ENCODE results near the gene GPR132. TPM values are rescaled to one million over a fixed set of nuclear protein-coding genes. Genes with fewer than 3 reads are reported as not detected.

Gene GPR132
- total and polyA plus RNA-seq, 2 of the 8 experiments (the other 6 are each of a cell fraction or from before 2014, with no cell fraction given): 0.11 TPM; not detected in 1

GRCh38 chr14:105025429-105025828, 39.8 kb downstream of the GPR132 start:
- no peak overlapping the region for H3K27ac ChIP-seq (ENCODE audit: low read depth, low read length)
- H3K4me1 ChIP-seq (replicated peaks in 1 of 4; ENCODE audit: control insufficient read depth in 3 of 4, insufficient read depth in 4 of 4, low read length in 3 of 4): peaks cover 0 to 1% (median 0%) of the 10 kb centered on the region in 4 experiments; a peak in 1 of 7 replicates
- 86% methylated on average over 6 of the region's 6 CpGs; no CpG with 5 or more reads in 1 of the 2 experiments for WGBS, 2 experiments (ENCODE audit: extremely low coverage in 1 of 2, insufficient coverage in 1 of 2, insufficient read length in 1 of 2, insufficient replicate concordance in 2 of 2, low coverage in 1 of 2, low lambda C conversion rate in 2 of 2, missing lambda C conversion rate in 1 of 2)
- peaks cover 5% of the 10 kb centered on the region; the same call in 1 of the 2 replicates for H3K23me2 ChIP-seq (ENCODE audit: low read depth, low read length)
- H3K4me2 ChIP-seq (ENCODE audit: insufficient read depth in 1 of 2, low read depth in 2 of 2, low read length in 2 of 2): no peak overlapping the region
- no peak overlapping the region for H2AFZ ChIP-seq (ENCODE audit: low read length)
- ChIA-PET POLR2A (ENCODE audit: partially characterized antibody) (no interaction called here), CTCF (ENCODE audit: partially characterized antibody) (interaction anchor here (1.0 to 1.6 kb wide), 3 partner anchors 19 to 91 kb away, joined by 4 to 5 read pairs (median 4); no protein-coding TSS in a partner anchor)
- DNase-seq (ENCODE audit: low read depth in 1 of 2, low spot score in 2 of 2) (no peak), FAIRE-seq (no peak)
- peaks cover 0 to 4% (median 1%) of the 10 kb centered on the region in 4 experiments; a peak in 1 of 7 replicates for H3K27me3 ChIP-seq (replicated peaks in 1 of 4; ENCODE audit: control insufficient read depth in 3 of 4, extremely low read depth in 1 of 4, insufficient read depth in 3 of 4, low read length in 3 of 4)
- H4K91ac ChIP-seq (replicated peaks; ENCODE audit: insufficient read length, low read length): no peak overlapping the region
- no peak overlapping the region for H3K9ac ChIP-seq (replicated peaks in 1 of 4; ENCODE audit: extremely low read depth in 1 of 4, low read depth in 3 of 4, low read length in 3 of 4)
- no peak overlapping the region for H3K14ac ChIP-seq (ENCODE audit: insufficient read length)
- H3K23ac ChIP-seq (ENCODE audit: insufficient read length): no peak overlapping the region
- H3K4ac ChIP-seq (replicated peaks; ENCODE audit: insufficient read length, low read depth, low read length): no peak overlapping the region
- H4K20me1 ChIP-seq (replicated peaks in 1 of 2; ENCODE audit: control insufficient read depth in 1 of 2, insufficient read depth in 2 of 2, low read length in 2 of 2): no peaks in the 10 kb centered on the region
- H4K5ac ChIP-seq (ENCODE audit: insufficient read length, low read depth, low read length): no peak overlapping the region
- H3K9me3 ChIP-seq (ENCODE audit: insufficient read depth in 2 of 2, low read depth in 1 of 2, low read length in 1 of 2): no peaks in the 10 kb centered on the region
- no peak overlapping the region for H2BK12ac ChIP-seq (ENCODE audit: low read depth, low read length)
- H2AK5ac ChIP-seq (ENCODE audit: low read depth, low read length): no peak overlapping the region
- H2BK120ac ChIP-seq (replicated peaks; ENCODE audit: low read depth, low read length): no peak overlapping the region
- no peak overlapping the region for H2BK20ac ChIP-seq (ENCODE audit: low read length)
- H3K18ac ChIP-seq (ENCODE audit: extremely low read depth, low read length): no peak overlapping the region
- no peak overlapping the region for H4K8ac ChIP-seq (ENCODE audit: extremely low read depth, insufficient read depth, low read length)
- H3K4me3 ChIP-seq (ENCODE audit: extremely low read depth in 1 of 4, insufficient read depth in 2 of 4, low read depth in 3 of 4, low read length in 4 of 4): no peak overlapping the region
- no peaks in the 10 kb centered on the region; a peak in 1 of 4 replicates for H3K79me2 ChIP-seq (ENCODE audit: control insufficient read depth in 1 of 2, insufficient read depth in 2 of 2, low read length in 2 of 2)
- H3K79me1 ChIP-seq (ENCODE audit: low read depth, low read length): 0 out of 2 replicates have a peak, but pooled peaks cover 2% of the 10 kb centered on the region
- no peak overlapping the region for H3K56ac ChIP-seq (replicated peaks; ENCODE audit: insufficient read length, low read depth, low read length)
- no peaks in the 10 kb centered on the region for H3K36me3 ChIP-seq (ENCODE audit: control insufficient read depth in 2 of 4, insufficient read depth in 4 of 4, low read length in 3 of 4)
- no peak overlapping the region for H2BK5ac ChIP-seq (ENCODE audit: low read depth, low read length)
- no peak overlapping the region for H2BK15ac ChIP-seq (ENCODE audit: low read length)
- TF ChIP-seq CHD1 (IDR thresholded peaks at IDR 0.05; ENCODE audit: low read depth, low read length): no peak
- no peak for TF ChIP-seq TAF7 (optimal IDR thresholded peaks at IDR 0.05; ENCODE audit: borderline replicate concordance, low read depth, low read length)
- TF ChIP-seq RNF2 (IDR thresholded peaks at IDR 0.05; ENCODE audit: borderline replicate concordance, low read depth, low read length, missing control alignments, poor library complexity, severe bottlenecking): no peak
- no peak for TF ChIP-seq SIRT6 (IDR thresholded peaks at IDR 0.05; ENCODE audit: low read length)
- no peak for TF ChIP-seq SP1 (IDR thresholded peaks at IDR 0.05; ENCODE audit: low read depth, low read length)
- no peak for TF ChIP-seq ATF2 (IDR thresholded peaks at IDR 0.05; ENCODE audit: low read length)
- no peak for TF ChIP-seq CTCF (IDR thresholded peaks at IDR 0.05; ENCODE audit: control extremely low read depth in 1 of 3, insufficient read depth in 1 of 3, low read depth in 1 of 3, low read length in 3 of 3)
- no peak for TF ChIP-seq KDM5A (IDR thresholded peaks at IDR 0.05; ENCODE audit: low read length)
- no peak for TF ChIP-seq ASH2L (IDR thresholded peaks at IDR 0.05; ENCODE audit: low read length)
- TF ChIP-seq NRF1 (IDR thresholded peaks at IDR 0.05; ENCODE audit: low read depth, low read length): no peak

Measured in H1 (cell line).